Stomach smooth muscle (tissue), 2 donors: ENCODE results near the gene TK2.
"Not testable (repeated sequence)": the region's sequence is repeated elsewhere in the genome, so short reads cannot be mapped to it uniquely, and the experiment has no call there.

ENCODE experiments used
- H3K27ac ChIP-seq: one replicate; pipeline ENCODE4 v1.7.0; 2013; ENCODE audit warnings: mild to moderate bottlenecking, low read length, inconsistent platforms
- H3K27me3 ChIP-seq, 2 donors: one replicate each; pipeline ENCODE4 v1.7.0; 2013; ENCODE audit warnings: low read length in 2 of 2; ENCODE audit not compliant: insufficient read depth in 2 of 2, control insufficient read depth in 1 of 2
- H3K36me3 ChIP-seq, 2 donors: one replicate each; pipeline ENCODE4 v1.7.0; 2013; ENCODE audit warnings: low read length in 2 of 2; ENCODE audit not compliant: control insufficient read depth in 2 of 2, insufficient read depth in 2 of 2
- H3K4me1 ChIP-seq: one replicate; pipeline ENCODE4 v1.7.0; 2013; ENCODE audit warnings: low read length; ENCODE audit not compliant: control insufficient read depth, insufficient read depth
- H3K4me3 ChIP-seq, 2 donors: one replicate each; pipeline ENCODE4 v1.7.0; 2013; ENCODE audit warnings: low read length in 2 of 2
- H3K9ac ChIP-seq, 2 donors: one replicate each; pipeline ENCODE4 v1.7.0; 2013; ENCODE audit warnings: low read length in 2 of 2, mild to moderate bottlenecking in 1 of 2
- H3K9me3 ChIP-seq, 2 donors: one replicate each; pipeline ENCODE4 v1.7.0; 2013; ENCODE audit warnings: low read length in 2 of 2; ENCODE audit not compliant: control insufficient read depth in 2 of 2
- donor health status: healthy.
- donor health status: Pancreatic carcinoma.

TK2 gene

GRCh38 chr16:66517586-66518263, 32.2 kb downstream of the TK2 start:
- H3K27me3 ChIP-seq: no peaks in the 10 kb centered on the region
- peak overlapping the region in 1 of 2 donors; percentile 58 for H3K4me3 ChIP-seq
- H3K36me3 ChIP-seq: peaks cover 12 to 29% of the 10 kb centered on the region in 2 donors
- H3K9ac ChIP-seq: peak overlapping the region; percentile 29 to 51
- H3K9me3 ChIP-seq: no peaks in the 10 kb centered on the region
- H3K4me1 ChIP-seq: peaks cover 48% of the 10 kb centered on the region
- peak overlapping the region; percentile 92 for H3K27ac ChIP-seq

- Histone ChIP-seq H3K4me1 (peaks cover 52% of the 10 kb centered on the region), H3K4me3 (peak overlapping the region in 1 of 2 donors; percentile 58)
These were observed 32.9 kb downstream of the TK2 start for GRCh38 chr16:66516808-66517585.

GRCh38 chr16:66516509-66516807, 33.5 kb downstream of the TK2 start:
- Histone ChIP-seq H3K9me3 (no peaks in the 10 kb centered on the region), H3K9ac (no peak overlapping the region), H3K4me1 (peaks cover 53% of the 10 kb centered on the region), H3K36me3 (peaks cover 12 to 27% of the 10 kb centered on the region in 2 donors), H3K27me3 (no peaks in the 10 kb centered on the region), H3K4me3 (peak overlapping the region in 1 of 2 donors; percentile 58), H3K27ac (peak overlapping the region; percentile 92)

More at GRCh38 chr16:66516808-66517585, 32.9 kb downstream of the TK2 start:
- Histone ChIP-seq H3K27ac (peak overlapping the region; percentile 92), H3K36me3 (peaks cover 12 to 27% of the 10 kb centered on the region in 2 donors), H3K27me3 (no peaks in the 10 kb centered on the region), H3K9ac (peak overlapping the region; percentile 29 to 51), H3K9me3 (no peaks in the 10 kb centered on the region)

- Histone ChIP-seq H3K27ac (peak overlapping the region; percentile 92), H3K4me3 (peak overlapping the region in 1 of 2 donors; percentile 58), H3K27me3 (no peaks in the 10 kb centered on the region), H3K4me1 (peaks cover 55% of the 10 kb centered on the region), H3K9me3 (no peaks in the 10 kb centered on the region), H3K36me3 (peaks cover 12 to 27% of the 10 kb centered on the region in 2 donors), H3K9ac (no peak overlapping the region)
These were observed 34.1 kb downstream of the TK2 start for GRCh38 chr16:66515596-66516508.

GRCh38 chr16:66514980-66515595, 34.8 kb downstream of the TK2 start:
- H3K27ac ChIP-seq, H3K4me3 ChIP-seq, H3K9me3 ChIP-seq, H3K27me3 ChIP-seq, H3K9ac ChIP-seq: not testable (repeated sequence)
- Histone ChIP-seq H3K36me3 (peaks cover 12 to 25% of the 10 kb centered on the region in 2 donors), H3K4me1 (peaks cover 56% of the 10 kb centered on the region)

- not testable (repeated sequence) for H3K27me3 ChIP-seq, H3K9me3 ChIP-seq, H3K4me3 ChIP-seq, H3K27ac ChIP-seq, H3K9ac ChIP-seq
- Histone ChIP-seq H3K36me3 (peaks cover 12 to 23% of the 10 kb centered on the region in 2 donors), H3K4me1 (peaks cover 50% of the 10 kb centered on the region)
These were observed 35.5 kb downstream of the TK2 start for GRCh38 chr16:66514391-66514790.

GRCh38 chr16:66513111-66513723, 36.7 kb downstream of the TK2 start:
- peaks cover 50% of the 10 kb centered on the region for H3K4me1 ChIP-seq
- H3K9me3 ChIP-seq: no peaks in the 10 kb centered on the region
- H3K36me3 ChIP-seq: peaks cover 16 to 25% of the 10 kb centered on the region in 2 donors
- peak overlapping the region; percentile 6 for H3K27ac ChIP-seq
- no peaks in the 10 kb centered on the region for H3K27me3 ChIP-seq
- H3K4me3 ChIP-seq: no peak overlapping the region
- H3K9ac ChIP-seq: no peak overlapping the region

- Histone ChIP-seq H3K27ac (peak overlapping the region; percentile 6), H3K4me3 (no peak overlapping the region), H3K36me3 (peaks cover 16 to 23% of the 10 kb centered on the region in 2 donors), H3K27me3 (no peaks in the 10 kb centered on the region), H3K4me1 (peaks cover 43% of the 10 kb centered on the region), H3K9ac (no peak overlapping the region), H3K9me3 (no peaks in the 10 kb centered on the region)
These were observed 37.4 kb downstream of the TK2 start for GRCh38 chr16:66512272-66513110.

GRCh38 chr16:66511602-66512271, 38.2 kb downstream of the TK2 start:
- H3K4me3 ChIP-seq: no peak overlapping the region
- H3K27me3 ChIP-seq: no peaks in the 10 kb centered on the region
- H3K9me3 ChIP-seq: no peaks in the 10 kb centered on the region
- H3K9ac ChIP-seq: no peak overlapping the region
- H3K27ac ChIP-seq: peak overlapping the region; percentile 18
- H3K4me1 ChIP-seq: peaks cover 35% of the 10 kb centered on the region
- peaks cover 16 to 23% of the 10 kb centered on the region in 2 donors for H3K36me3 ChIP-seq
